Hepatocyte (in vitro differentiated cells): ENCODE data around the gene FNBP1L.

Experiments
- CTCF ChIP-seq: fragments of 200-600 bp; sonication (generic); IDR thresholded peaks from 2 replicates; pipeline ENCODE4 v1.5.1; 2016; ENCODE audit warnings: antibody characterized with exemption, mild to moderate bottlenecking; ENCODE audit not compliant: poor library complexity
- EZH2phosphoT487 ChIP-seq: fragments of 200-600 bp; sonication (generic); IDR thresholded peaks from one replicate; pipeline ENCODE4 v1.6.1; 2018; ENCODE audit warnings: antibody characterized with exemption, mild to moderate bottlenecking, low read depth, moderate library complexity; ENCODE audit not compliant: unreplicated experiment, severe bottlenecking

GRCh38 chr1:93436496-93436895, 11.4 kb upstream of the FNBP1L start:
- TF ChIP-seq CTCF (no peak), EZH2phosphoT487 (no peak)
